ENCODE measurements around the gene MYOD1. TPM values are rescaled to one million over a fixed set of nuclear protein-coding genes. Genes with fewer than 3 reads are reported as not detected.

The MYOD1 gene
- total and polyA plus RNA-seq, 12 donors: not detected

GRCh38 chr11:17683377-17684161, 35.8 kb upstream of the MYOD1 start:
- Histone ChIP-seq H3K4me1 (replicated peaks in 1 of 2) (no peaks in the 10 kb centered on the region), H3K27ac (no peak overlapping the region), H3K9me3 (replicated peaks in 1 of 3) (no peaks in the 10 kb centered on the region), H3K36me3 (replicated peaks in 1 of 2) (no peaks in the 10 kb centered on the region), H3K27me3 (no peaks in the 10 kb centered on the region), H3K4me3 (no peak overlapping the region)
- no peak for DNase-seq
- no peak for TF ChIP-seq CTCF (IDR thresholded peaks at IDR 0.05)
- no peak for TF ChIP-seq POLR2A (IDR thresholded peaks at IDR 0.05)
- 63 to 76% (median 70%) methylated on average over 9 to 12 of the region's 12 CpGs for WGBS, 4 donors
- intact Hi-C loops (cut with DNase I): no loop called here

- no peaks in the 10 kb centered on the region for H3K4me1 ChIP-seq (replicated peaks in 1 of 2)
- H3K36me3 ChIP-seq (replicated peaks in 1 of 2): no peaks in the 10 kb centered on the region
- H3K27ac ChIP-seq: no peak overlapping the region
- DNase-seq: no peak
- no peaks in the 10 kb centered on the region for H3K9me3 ChIP-seq (replicated peaks in 1 of 3)
- 66 to 83% (median 72%) methylated on average over 5 of the region's 5 CpGs for WGBS, 4 donors
- intact Hi-C loops (cut with DNase I): no loop called here
- TF ChIP-seq CTCF (IDR thresholded peaks at IDR 0.05) (no peak), POLR2A (IDR thresholded peaks at IDR 0.05) (no peak)
- no peak overlapping the region for H3K4me3 ChIP-seq
- no peaks in the 10 kb centered on the region for H3K27me3 ChIP-seq
Observed at GRCh38 chr11:17684550-17684949, 34.8 kb upstream of the MYOD1 start.

- no peak overlapping the region for H3K4me3 ChIP-seq
- no peak for DNase-seq
- no peaks in the 10 kb centered on the region for H3K36me3 ChIP-seq (replicated peaks in 1 of 2)
- H3K4me1 ChIP-seq (replicated peaks in 1 of 2): no peaks in the 10 kb centered on the region
- H3K9me3 ChIP-seq (replicated peaks in 1 of 3): no peaks in the 10 kb centered on the region
- intact Hi-C loops (cut with DNase I): no loop called here
- 25 to 37% (median 30%) methylated on average over 7 to 8 of the region's 8 CpGs for WGBS, 4 donors
- no peak overlapping the region for H3K27ac ChIP-seq
- no peaks in the 10 kb centered on the region for H3K27me3 ChIP-seq
- TF ChIP-seq POLR2A (IDR thresholded peaks at IDR 0.05) (no peak), CTCF (IDR thresholded peaks at IDR 0.05) (no peak)
Observed at GRCh38 chr11:17686231-17686980, 33.0 kb upstream of the MYOD1 start.

- 67 to 82% (median 79%) methylated on average over 14 to 18 of the region's 18 CpGs for WGBS, 4 donors
- Histone ChIP-seq H3K27ac (no peak overlapping the region), H3K27me3 (peaks cover 5% of the 10 kb centered on the region), H3K4me1 (replicated peaks in 1 of 2) (no peaks in the 10 kb centered on the region), H3K36me3 (replicated peaks in 1 of 2) (no peaks in the 10 kb centered on the region), H3K4me3 (no peak overlapping the region), H3K9me3 (replicated peaks in 1 of 3) (no peaks in the 10 kb centered on the region)
- intact Hi-C loops (cut with DNase I): no loop called here
- TF ChIP-seq CTCF (IDR thresholded peaks at IDR 0.05): no peak
- TF ChIP-seq POLR2A (IDR thresholded peaks at IDR 0.05): no peak
- DNase-seq: no peak
Observed at GRCh38 chr11:17687946-17688670, 31.3 kb upstream of the MYOD1 start.

All from adrenal gland (tissue), 12 donors.